Suprapubic skin (tissue), 4 donors: ENCODE data around the gene TPRA1. TPM values are rescaled to one million over a fixed set of nuclear protein-coding genes. Genes with fewer than 3 reads are reported as not detected.
A peak's percentile ranks its signal among the peaks of the same experiment; 100 is the strongest.

Source experiments
- DNase-seq, 2 donors: peaks; one replicate each; pipeline ENCODE4 v3.0.0-alpha.2; 2019; ENCODE audit warnings: low spot score in 2 of 2
- H3K27ac ChIP-seq: fragments of 200-600 bp; sonication (generic); one replicate; pipeline ENCODE4 v1.5.1; 2019
- H3K27me3 ChIP-seq: fragments of 200-600 bp; sonication (generic); one replicate; pipeline ENCODE4 v1.5.1; 2019
- H3K36me3 ChIP-seq: fragments of 200-600 bp; sonication (generic); one replicate; pipeline ENCODE4 v1.5.1; 2019
- H3K4me1 ChIP-seq: fragments of 200-600 bp; sonication (generic); one replicate; pipeline ENCODE4 v1.5.1; 2019
- H3K4me3 ChIP-seq: fragments of 200-600 bp; sonication (generic); one replicate; pipeline ENCODE4 v1.5.1; 2019; ENCODE audit warnings: mild to moderate bottlenecking
- H3K9me3 ChIP-seq: fragments of 200-600 bp; sonication (generic); one replicate; pipeline ENCODE4 v1.5.1; 2019
- EP300 ChIP-seq: sonication (generic); formaldehyde crosslinking; IDR thresholded peaks from one replicate; pipeline ENCODE4 v1.6.1; 2017; ENCODE audit warnings: antibody characterized with exemption
- POLR2A ChIP-seq, 2 donors: fragments of 450-650 bp; IDR thresholded peaks; one replicate each; pipeline ENCODE4 v1.6.1; 2017; ENCODE audit warnings: antibody characterized with exemption in 2 of 2, mild to moderate bottlenecking in 2 of 2, moderate library complexity in 2 of 2
- POLR2AphosphoS5 ChIP-seq, 3 donors: sonication (generic); formaldehyde crosslinking; IDR thresholded peaks; one replicate each; pipeline ENCODE4 v1.6.1; 2017; ENCODE audit warnings: antibody characterized with exemption in 3 of 3
- WGBS: methylation state at CpG from one replicate; pipeline ENCODE4 v1.1.5; 2018; 5-methylcytosine and 5-hydroxymethylcytosine counted together
- total RNA-seq, 4 donors: library from RNA; depleted of rRNA; stranded (reverse); fragments of >200 nt; gene quantifications; one replicate each; pipeline ENCODE4 v1.1.0, GENCODE V29; 2016
- TF ChIP-seq, protein P1 (sequence below), 2 donors: fragments of 200-600 bp in 1 of 2; fragments of 450-650 bp in 1 of 2; sonication (generic) in 1 of 2; IDR thresholded peaks; one replicate each; pipeline ENCODE4 v1.5.1; 2016 to 2019; ENCODE audit warnings: antibody characterized with exemption in 2 of 2, mild to moderate bottlenecking in 1 of 2, moderate library complexity in 1 of 2

TPRA1 gene
- total RNA-seq, 4 donors from 2014 or later = 43.7 to 82.3 (median 64.3) TPM

DNA sequence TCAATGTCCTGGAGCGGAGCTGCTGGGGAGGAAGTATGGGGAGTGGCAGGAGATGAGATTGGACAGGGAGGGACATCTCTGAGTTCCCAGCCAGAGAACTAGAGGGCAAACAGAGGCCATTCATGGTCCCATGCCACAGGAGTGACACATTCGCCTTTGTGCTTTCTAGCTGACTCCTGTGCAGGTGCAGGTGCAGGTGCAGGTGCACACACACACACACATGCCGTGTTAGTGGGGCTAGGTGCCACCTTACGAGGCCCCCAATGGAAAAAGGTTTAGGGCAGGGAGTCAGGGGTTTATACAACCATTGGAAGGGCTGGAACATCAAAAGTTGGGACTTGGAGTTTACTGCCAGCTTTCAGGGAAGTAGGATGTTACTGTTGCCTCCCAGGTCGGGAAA lies 52.0 kb downstream of the TPRA1 start:
- Histone ChIP-seq H3K27ac (no peak overlapping the region), H3K9me3 (no peaks in the 10 kb centered on the region), H3K4me1 (peaks cover 4% of the 10 kb centered on the region), H3K27me3 (peaks cover 2% of the 10 kb centered on the region), H3K36me3 (no peaks in the 10 kb centered on the region), H3K4me3 (no peak overlapping the region)
- DNase-seq = no peak
- TF ChIP-seq, protein P1, sequence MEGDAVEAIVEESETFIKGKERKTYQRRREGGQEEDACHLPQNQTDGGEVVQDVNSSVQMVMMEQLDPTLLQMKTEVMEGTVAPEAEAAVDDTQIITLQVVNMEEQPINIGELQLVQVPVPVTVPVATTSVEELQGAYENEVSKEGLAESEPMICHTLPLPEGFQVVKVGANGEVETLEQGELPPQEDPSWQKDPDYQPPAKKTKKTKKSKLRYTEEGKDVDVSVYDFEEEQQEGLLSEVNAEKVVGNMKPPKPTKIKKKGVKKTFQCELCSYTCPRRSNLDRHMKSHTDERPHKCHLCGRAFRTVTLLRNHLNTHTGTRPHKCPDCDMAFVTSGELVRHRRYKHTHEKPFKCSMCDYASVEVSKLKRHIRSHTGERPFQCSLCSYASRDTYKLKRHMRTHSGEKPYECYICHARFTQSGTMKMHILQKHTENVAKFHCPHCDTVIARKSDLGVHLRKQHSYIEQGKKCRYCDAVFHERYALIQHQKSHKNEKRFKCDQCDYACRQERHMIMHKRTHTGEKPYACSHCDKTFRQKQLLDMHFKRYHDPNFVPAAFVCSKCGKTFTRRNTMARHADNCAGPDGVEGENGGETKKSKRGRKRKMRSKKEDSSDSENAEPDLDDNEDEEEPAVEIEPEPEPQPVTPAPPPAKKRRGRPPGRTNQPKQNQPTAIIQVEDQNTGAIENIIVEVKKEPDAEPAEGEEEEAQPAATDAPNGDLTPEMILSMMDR (IDR thresholded peaks at IDR 0.05) = no peak
- TF ChIP-seq EP300 (no peak), POLR2A (IDR thresholded peaks at IDR 0.05) (no peak), POLR2AphosphoS5 (IDR thresholded peaks at IDR 0.05) (no peak)
- WGBS = 85% methylated on average over 4 of the region's 5 CpGs

DNA sequence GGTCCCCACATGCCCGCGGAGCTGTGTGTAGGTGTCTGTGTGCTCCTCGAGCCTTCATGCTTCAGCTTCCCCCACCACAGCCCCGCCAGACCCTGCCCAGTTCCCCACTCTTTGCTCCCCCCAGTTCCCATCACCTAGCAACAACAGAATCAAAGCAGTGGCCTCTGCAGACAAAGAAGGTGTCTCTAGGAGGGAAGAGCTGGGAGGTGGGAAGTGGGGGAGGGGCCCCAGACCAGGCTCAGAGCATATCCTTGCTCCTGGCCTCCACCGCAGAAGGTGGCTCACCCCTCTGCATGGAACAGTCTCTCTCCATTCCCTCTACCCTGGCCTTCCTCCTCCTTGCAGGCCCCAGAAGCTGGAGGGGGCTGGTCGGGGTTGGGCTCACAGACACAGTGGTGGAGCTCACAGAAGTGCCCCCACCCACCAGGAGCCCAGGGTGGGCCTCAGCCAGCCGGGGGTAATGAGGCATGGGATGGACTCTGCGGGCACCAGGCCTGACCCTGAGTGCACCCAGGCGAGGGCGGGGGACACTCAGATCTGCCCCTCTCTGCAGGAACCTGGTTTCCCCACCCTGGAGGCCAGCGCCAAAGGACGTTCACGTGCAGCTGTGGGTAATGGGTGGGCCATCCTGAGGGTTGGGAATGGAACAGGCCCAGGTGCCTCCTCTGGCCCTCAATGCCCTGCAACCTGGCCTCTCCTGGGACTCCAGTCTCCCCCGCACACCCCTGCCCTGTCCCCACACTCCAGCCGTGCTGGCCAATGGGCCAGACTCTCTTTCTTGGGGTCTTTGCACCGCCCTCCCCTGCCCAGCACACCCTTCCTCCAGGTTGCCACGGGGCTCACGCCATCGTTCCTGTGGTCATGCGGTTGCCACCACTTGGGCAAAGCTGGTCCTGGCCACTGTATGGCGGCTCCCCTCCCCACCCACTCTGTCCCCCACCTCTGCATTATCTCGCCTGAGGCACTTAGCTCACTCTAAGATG lies 53.4 kb downstream of the TPRA1 start:
- Histone ChIP-seq H3K27ac (no peak overlapping the region), H3K27me3 (peaks cover 2% of the 10 kb centered on the region), H3K4me3 (no peak overlapping the region), H3K9me3 (no peaks in the 10 kb centered on the region), H3K4me1 (peaks cover 4% of the 10 kb centered on the region), H3K36me3 (no peaks in the 10 kb centered on the region)
- DNase-seq = peak in 1 of 2 donors; percentile 65
- 76% methylated on average over 15 of the region's 22 CpGs for WGBS
- no peak for TF ChIP-seq POLR2AphosphoS5 (IDR thresholded peaks at IDR 0.05)
- TF ChIP-seq EP300 = no peak
- TF ChIP-seq, protein P1 (IDR thresholded peaks at IDR 0.05) = no peak
- TF ChIP-seq POLR2A (IDR thresholded peaks at IDR 0.05) = no peak

DNA sequence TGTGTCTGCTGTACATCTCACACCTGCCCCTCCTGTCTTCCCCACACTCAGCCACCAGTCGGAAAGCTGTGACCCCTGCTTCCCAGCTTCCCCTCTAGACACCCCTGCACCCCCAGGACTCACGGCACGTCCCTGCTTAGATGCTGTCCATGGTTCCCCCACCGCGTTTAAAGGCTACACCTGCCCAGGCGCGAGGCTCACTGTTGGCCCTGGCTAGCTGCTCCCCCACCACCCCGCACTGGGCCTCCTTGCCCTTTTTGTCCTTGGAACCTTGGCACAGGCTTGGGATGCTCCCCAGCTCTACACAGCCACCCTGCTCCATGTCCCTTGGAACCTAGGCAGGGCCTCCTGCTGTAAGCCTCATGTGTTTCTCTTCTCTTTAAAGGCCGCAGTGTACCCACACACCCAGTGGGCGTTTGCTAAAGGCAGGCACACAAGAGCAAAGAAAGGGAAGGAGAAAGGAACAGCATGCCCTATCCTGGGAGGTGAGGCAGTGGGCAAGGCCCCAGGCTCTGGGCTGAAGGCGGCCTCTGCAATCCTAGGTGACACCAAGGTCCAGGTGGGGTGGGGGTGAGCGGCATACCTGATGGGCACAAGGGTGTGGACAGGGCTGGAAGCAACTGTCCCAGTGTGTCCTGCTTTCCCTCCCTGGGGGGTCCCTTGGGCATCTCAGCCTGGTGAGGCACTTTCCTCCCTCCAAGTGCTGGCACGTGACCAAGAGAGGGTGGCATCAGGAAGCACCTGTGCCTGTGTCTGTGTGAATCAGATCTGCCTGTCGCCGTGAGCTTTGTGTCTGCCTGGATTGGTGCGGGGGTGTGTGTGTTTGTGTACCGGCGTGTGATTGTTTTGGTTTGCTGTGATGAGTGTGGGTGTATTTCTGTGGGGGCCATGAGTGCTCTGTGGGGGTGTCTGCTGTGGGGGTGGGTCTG lies 54.4 kb downstream of the TPRA1 start:
- H3K27me3 ChIP-seq = peaks cover 2% of the 10 kb centered on the region
- WGBS = 75% methylated on average over 15 of the region's 18 CpGs
- TF ChIP-seq EP300 (no peak), POLR2AphosphoS5 (IDR thresholded peaks at IDR 0.05) (no peak), POLR2A (IDR thresholded peaks at IDR 0.05) (no peak)
- TF ChIP-seq, protein P1 (IDR thresholded peaks at IDR 0.05) = no peak
- H3K4me3 ChIP-seq = no peak overlapping the region
- no peaks in the 10 kb centered on the region for H3K36me3 ChIP-seq
- no peak for DNase-seq
- H3K9me3 ChIP-seq = no peaks in the 10 kb centered on the region
- peaks cover 4% of the 10 kb centered on the region for H3K4me1 ChIP-seq
- H3K27ac ChIP-seq = no peak overlapping the region

DNA sequence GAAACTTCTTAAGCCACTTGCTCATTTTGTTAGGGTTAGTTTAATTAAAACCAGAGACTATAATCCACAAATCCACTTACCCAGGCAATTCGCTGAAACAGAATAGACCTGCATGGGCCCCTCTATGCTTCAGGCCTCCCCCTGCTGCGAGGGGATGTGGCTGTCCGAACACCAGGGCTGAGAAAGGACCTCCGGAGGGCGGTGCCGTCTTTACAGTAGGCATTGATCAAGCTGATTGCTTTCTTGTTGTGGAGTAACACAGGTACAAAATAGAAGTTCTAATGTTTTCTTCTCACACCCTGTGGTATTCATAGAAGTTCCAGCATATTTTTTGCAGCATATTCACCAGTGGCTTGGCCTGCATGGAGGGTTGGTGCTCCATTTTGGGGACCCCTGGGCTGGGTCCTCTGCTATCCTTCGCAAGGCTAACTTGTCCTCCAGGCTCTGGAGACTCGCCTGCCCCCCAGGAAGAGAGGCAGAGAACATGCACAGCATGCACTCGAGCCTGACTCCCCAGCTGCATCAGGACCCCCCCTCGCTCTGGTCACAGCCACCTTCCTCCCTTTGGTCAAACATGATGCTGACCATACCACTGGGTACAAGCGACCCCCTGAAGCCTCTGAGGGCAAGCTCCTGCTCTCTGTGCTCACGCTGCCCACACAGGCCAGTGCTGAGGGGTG lies 55.3 kb downstream of the TPRA1 start:
- no peak for DNase-seq
- H3K4me3 ChIP-seq = no peak overlapping the region
- no peak overlapping the region for H3K27ac ChIP-seq
- no peaks in the 10 kb centered on the region for H3K36me3 ChIP-seq
- H3K9me3 ChIP-seq = no peaks in the 10 kb centered on the region
- peaks cover 4% of the 10 kb centered on the region for H3K4me1 ChIP-seq
- TF ChIP-seq, protein P1 (IDR thresholded peaks at IDR 0.05) = no peak
- no peak for TF ChIP-seq POLR2AphosphoS5 (IDR thresholded peaks at IDR 0.05)
- 75% methylated on average over 12 of the region's 12 CpGs for WGBS
- H3K27me3 ChIP-seq = peaks cover 2% of the 10 kb centered on the region
